A172 (cell line): ENCODE results near the gene LRRC28. TPM values are rescaled to one million over a fixed set of nuclear protein-coding genes. Genes with fewer than 3 reads are reported as not detected.
A peak's percentile ranks its signal among the peaks of the same experiment; 100 is the strongest.

Experiments used
- DNase-seq: peaks from one replicate; pipeline ENCODE4 v3.0.0-alpha.2; 2015; ENCODE audit warnings: low spot score
- total RNA-seq: library from RNA; depleted of rRNA; stranded (reverse); fragments of >200 nt; shearing (Covaris generic); gene quantifications from 2 replicates; pipeline ENCODE4 v1.2.3, GENCODE V29; 2014

LRRC28 gene
- total RNA-seq, 1 experiment from 2014 or later: 20.8 TPM

DNA sequence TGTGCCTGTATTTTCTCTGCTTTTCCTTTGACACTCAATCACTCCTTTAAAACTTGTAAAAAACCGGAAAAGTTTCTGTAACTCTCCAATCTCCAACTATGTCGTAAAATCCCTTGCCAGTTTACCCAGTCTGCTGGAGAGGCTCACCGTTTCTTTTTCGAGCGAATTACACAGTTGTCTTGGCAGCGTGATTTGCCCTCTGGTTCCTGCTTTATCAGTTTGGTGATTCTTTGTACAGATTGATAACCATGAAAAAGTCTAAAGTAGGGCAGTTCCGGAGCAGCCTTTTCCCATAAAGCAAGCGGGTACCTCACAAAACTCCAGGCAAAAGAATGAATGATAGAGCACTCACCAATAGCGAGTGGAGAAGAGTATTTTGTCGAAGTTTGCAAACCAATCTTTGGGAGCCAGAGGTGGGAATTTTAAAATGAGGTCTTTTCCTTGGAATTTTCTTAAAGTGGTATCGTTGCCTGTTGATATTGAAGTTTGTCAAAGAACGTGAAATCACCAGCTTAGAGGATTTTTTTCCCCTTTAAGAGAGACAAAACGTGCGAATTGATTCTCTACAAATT is 1.9 kb upstream of the LRRC28 start, which contains the start of gene TTC23:
Gene TTC23 (minus strand): TSS at position 312 of the 572 bp plus-strand sequence. CDS start 20,869 bp downstream, outside the sequence.
- peak; percentile 82 for DNase-seq

DNA sequence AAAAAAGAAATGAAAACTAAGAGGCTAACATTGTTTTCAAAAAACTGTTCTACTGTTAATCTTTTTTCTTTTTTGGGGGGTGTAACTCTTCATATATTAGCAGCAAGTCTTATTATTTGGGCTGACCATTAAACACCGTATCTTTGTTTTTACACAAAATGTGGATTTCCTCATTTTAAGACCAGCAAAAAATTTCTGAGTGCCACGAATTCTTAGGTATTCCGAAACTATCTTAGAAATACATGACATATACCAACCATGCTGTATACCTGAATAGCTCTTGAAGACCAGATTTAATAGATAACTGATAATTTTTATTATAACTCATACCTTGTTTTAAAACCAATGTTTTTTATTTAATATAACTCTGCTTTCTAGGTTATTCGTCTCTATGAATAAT is 1.3 kb upstream of the LRRC28 start:
- DNase-seq: no peak

DNA sequence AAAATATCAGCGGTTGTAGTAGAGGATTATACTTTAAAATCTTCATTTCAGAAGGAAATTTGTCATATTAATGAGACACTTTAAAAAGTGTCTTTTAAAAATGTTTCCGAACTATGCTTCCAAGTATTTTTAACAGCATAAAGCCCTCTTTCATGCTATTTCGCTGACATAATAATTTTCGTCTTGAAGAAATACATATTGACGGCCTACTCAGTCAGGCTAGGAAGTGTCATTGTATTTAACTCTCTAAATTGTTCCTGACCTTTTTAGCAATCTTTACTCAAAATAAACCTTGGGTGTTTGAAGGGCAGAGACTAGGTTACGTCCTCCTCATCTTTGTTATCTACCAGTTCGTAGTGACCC is 806 bp upstream of the LRRC28 start:
- DNase-seq: no peak

DNA sequence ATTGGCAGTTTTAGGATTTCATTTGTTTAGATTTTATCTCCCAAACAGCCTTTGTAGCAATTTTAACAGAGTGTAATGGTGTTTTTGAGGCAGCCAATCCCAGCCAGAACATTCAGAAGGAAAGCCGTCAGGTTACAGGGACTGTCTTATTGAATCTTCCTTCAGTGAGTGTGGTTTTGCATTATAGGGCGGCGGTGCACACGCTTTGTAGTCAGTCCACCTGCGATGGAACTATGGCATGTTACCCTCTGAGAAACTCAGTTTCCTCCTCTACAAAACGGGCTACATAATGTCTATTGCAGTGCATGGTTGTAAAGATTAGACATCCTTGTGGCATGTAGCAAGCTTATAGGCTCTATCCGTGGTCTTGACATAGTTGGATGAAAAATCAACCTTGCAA is 1.0 kb downstream of the LRRC28 start:
- no peak for DNase-seq

DNA sequence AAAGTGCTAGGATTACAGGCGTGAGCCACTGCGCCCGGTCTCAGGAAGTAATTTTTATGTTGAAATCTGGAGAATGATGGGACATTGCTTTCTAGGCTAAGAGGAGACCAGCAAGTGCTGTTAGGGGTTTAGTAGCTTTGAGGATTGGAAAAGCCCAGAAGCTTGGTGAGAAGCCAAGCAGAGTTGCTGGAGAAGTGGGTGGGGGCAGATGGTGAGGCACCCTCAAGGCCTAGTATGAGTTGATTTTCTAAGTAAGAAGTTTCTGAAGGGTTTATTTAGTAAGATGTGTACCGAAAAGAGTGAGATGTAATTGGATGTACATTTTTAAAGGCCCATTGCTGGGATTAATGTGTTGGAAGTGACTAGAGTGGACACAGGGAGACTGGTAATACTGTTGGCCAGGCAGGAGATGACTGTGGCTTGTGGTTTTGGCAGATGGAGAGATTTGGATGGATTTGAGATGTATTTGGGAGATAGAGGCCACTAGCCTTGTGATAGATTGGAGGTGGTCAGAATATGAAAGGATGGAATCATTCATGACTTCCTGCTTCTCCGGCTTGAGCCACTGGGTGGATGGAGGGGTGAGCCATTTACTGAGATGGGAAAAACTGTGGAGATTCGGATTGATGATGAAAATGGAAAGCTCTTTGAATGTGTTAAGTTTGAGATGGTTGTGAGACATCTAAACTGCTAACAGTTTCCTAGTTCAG is 2.3 kb downstream of the LRRC28 start:
- DNase-seq: peak; percentile 70

DNA sequence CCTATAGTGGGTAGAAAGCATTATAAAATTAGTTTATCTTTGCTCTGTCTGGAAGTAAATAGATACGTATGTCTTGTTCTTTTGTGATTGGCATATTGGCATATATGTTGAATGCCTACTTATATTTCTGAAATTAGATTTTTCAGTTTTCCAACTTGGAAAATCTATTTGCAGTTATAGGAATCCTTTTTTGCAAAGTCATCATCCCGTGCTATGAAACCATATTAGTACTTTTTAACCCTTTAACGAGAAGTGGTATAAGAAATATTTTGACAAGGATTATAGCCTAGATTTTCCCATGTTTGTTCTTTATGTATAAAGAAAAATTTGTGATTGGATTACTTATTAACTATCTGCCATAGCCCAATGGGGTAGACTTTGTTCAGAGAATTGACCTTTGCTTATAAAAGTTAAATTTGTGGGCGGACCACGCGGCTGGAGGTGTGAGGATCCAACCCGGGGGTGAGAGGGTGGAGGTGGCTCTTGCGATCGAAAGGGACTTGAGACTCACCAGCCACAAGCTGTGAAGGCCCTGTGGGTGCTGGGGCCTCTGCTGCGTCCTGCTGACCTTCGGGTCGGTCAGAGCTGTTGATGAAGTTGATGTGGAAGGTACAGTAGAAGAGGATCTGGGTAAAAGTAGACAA is 5.9 kb downstream of the LRRC28 start:
- no peak for DNase-seq

DNA sequence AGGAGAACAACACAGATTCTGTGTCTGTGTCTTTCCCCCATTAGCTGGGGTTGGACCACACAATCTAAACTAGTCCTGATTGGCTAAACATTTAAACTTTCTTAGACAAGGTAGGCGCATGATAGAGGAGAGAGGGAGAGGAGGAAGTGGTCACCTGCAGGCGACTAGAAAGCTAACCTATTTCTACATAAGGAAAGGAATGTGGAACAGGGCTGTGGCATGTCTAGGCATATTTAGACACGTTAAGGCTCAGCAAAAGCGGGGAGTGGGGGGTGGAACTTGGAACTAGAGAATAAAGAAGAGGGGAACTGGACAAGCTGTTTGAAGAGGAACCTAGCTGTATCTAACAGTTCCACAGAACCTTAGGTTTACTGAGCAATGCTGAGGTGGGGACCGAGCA is 12.8 kb downstream of the LRRC28 start:
- DNase-seq: no peak

DNA sequence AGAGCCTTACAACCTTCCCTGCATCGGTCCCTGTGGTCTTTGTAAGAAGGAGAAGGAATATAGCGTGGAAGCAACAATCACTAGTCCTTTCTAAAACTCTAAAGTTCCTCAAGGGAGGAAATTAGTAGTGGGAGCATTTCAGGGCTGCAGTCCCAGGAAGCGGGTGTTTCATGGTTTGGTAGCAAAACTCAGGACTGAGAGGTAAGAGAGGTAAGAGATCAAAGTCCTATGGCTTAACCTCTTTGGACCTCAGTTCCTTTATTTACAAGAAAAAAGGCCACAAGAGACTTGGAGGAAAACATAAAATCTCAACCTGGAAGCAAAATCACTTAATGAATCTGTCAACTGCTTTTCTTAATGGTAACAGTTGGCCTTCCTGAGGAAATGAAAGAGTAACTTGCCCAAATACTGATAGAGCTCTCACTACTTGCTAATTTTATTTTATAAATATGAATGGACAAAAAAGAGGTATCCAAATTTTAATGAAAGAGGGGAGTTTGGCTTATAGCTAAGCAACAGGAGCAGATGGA is 14.3 kb downstream of the LRRC28 start:
- DNase-seq: no peak

DNA sequence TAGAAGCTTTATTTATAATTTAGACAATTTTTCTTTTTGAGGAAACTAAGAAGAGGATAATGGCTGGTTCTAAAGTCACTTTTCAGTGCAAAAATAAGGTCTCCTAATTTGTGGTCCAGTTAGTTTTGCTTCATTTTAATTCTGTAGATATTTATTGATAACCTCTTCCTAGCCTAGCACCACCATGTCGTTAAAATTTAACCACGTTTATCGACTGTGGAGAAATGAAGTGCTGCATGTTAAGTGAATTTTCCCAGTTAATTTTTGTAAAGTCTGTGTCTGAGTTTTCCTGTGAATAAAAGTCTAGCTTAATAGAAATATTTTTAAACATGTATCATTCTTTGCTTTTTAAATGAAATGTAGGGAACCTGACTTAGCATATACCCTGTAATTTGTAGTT is 16.7 kb downstream of the LRRC28 start:
- DNase-seq: no peak

DNA sequence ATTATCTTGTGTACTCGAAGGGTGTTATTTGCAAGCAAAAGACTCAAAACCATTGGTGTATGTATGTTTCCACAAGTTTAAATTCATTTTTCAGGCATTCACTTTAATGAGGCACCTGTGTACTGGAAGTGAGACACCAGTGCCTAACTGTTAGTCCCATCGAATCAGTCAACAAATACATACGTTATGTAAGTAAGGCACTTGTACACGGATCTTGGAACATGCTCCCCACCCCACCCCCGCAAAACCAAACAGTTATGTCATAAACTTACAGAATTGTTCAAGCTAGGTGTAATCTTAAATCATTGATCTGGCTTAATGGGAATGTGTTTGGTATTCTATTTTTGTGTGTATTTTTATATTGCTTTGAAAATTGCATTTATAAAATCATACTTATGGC is 17.1 kb downstream of the LRRC28 start:
- no peak for DNase-seq

DNA sequence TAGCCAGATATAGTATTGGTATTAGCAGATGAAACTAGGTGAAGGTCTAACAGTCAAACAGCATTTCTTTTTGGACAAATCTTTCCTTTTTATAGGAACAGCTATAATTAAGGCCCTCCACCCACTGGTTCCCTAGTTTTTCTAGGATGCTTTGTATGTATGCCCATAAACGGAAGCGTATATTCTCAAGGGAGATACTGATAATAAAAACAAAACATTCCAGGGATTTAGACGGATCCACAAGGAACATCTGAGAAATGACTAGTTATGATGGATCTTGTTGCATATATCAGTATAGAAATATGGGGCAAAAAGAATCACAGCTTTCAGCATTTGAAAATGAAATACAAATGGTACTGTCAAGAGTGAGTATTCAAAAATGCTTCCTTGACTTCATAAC is 22.5 kb downstream of the LRRC28 start:
- DNase-seq: no peak

DNA sequence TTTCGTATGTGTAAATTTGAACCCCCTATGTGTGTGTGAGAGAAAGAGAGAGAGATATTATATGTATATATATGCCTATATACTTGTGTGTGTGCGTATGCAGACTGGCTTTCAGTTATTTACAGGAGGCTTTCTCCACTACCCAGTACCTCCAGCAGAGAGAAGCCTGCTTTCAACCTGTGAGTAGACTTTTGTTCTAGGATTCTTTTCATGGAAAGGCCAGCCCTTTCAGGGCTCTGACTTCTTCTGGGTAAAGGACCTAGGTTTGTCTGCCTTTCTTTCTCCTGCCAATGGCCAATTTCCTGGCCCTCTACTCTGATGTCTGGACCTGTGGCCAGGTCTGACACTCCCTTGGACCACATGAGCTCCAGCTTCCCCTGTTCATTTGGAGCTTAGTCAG is 23.8 kb downstream of the LRRC28 start:
- DNase-seq: no peak

DNA sequence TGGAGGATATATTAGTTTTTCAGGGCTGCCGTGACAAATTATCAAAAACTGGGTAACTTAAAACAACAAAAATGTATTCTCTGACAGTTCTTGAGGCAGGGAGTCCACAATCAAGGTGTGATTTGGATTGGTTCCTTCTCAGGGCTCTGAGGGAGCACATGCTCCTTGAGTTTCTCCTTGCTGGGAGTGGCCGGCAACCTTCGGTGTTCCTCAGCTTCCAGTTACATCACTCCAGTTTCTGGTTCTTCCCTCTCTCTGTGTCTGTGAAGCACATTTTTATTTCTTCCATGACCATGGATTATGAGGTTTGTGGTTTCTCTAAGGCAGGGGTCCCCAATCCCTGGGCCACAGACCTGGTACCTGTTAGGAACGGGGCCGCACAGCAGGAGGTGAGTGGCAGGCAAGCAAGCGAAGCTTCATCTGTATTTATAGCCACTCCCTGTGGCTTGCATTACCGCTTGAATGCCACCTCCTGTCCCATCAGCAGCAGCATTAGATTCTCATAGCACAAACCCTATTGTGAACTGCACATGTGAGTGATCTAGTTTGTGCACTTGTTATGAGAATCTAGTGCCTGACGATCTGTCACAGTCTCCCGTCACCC is 24.3 kb downstream of the LRRC28 start:
- no peak for DNase-seq

DNA sequence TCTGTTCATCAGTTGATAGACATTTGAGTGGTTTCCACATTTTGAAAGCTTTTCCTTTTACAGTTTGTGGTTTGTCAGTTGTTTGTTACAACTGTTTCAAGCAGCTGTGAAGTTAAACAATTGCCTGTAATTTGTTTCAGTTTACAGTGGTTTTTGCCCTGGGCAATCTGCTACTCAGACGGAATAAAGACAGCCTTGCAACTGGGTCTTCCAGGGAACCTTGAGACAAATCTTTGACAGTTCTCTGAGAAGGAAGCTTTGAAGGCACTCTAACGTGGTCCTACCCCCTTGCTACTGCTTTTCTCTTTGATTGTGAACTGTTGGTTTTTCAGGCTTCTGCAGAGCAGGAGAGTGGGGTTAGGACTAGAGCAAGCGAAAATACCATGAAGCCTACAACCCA is 28.0 kb downstream of the LRRC28 start:
- DNase-seq: no peak

DNA sequence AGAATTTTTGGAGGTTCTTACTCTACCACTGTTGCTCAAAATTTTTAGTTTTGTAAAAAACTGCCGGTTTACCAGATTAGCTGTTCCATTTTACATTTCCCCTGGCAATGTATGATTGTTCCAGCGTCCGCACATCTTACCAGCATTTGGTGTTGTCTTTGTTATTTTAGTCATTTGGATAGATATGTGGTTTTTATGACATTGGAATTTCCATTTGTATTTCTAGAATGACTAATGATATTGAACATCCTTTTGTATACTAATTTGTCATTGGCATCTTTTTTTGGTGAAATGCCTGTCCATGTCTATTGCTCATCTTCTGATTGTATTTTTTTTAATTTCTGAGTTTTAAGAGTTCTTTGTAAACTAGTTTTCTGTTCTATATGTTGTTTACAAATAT is 28.5 kb downstream of the LRRC28 start:
- DNase-seq: no peak

DNA sequence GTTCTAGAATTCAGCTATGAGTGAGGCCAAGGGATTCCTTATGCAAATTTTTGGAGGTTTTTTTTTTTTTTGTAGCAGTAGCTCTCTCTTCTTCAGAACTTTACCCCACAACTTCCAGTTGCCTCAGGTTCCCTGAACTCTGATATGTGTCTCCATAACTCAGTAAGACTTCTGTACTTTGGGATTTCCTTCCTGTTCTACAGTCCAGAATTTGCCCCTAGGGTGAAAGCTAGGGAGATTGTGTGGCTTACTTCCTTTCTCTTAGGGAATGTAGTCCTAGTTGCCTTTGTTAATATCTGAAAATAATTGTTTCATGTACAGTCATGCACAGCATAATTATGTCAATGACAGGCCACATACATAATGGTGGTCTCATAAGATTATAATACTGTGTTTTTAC is 30.8 kb downstream of the LRRC28 start:
- DNase-seq: no peak

DNA sequence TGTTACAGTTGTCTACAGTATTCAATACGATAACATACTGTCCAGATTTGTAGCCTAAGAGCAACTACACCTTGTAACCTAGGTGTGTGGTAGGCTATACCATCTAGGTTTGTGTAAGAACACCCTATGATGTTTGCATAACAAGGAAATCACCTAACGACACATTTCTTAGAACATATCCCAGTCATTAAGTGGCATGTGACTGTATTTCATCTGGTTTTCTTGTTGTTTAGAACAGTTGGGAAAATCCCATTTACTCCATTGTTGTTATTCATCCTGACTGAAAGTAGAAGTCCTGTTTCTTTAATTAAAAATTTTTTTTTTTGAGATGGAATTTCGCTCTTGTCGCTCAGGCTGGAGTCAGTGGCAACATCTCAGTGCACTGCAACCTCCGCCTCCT is 31.3 kb downstream of the LRRC28 start:
- DNase-seq: no peak

DNA sequence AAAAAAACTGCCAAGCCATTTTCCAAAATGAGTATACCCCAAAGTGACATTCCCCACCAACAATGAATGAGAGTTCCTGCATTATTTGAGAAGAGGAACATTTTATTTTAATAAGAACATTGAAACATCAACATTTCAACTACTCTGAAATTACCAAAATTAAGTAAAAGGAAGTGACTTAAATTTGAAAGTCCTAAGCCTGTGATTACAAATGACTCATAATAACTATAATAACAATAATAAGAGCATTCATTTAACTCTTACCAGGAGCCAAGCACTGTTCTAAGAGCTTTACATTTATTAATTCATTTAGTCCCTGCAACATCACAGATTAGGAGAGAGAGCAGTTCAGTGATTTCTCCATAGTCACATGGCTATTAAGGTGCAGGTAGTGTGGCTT is 32.4 kb downstream of the LRRC28 start:
- DNase-seq: no peak

DNA sequence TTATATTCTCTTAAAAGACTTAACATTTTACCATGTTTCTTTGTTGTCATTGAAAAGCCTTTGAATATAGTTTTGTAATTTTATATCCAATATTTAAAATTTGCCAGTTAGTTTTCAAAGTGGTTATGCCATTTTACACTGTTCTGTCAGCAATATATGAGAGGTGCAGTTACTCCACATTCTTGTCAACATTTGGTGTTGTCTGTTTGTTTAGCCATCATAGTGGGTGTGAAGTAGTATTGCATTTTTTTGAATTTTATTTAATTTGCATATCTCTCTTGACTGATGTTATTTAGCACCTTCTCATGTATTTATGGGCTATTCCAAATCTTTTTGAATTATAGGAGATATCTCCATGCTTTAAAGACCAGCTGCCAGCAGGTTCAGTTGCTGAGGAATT is 40.4 kb downstream of the LRRC28 start:
- DNase-seq: no peak

DNA sequence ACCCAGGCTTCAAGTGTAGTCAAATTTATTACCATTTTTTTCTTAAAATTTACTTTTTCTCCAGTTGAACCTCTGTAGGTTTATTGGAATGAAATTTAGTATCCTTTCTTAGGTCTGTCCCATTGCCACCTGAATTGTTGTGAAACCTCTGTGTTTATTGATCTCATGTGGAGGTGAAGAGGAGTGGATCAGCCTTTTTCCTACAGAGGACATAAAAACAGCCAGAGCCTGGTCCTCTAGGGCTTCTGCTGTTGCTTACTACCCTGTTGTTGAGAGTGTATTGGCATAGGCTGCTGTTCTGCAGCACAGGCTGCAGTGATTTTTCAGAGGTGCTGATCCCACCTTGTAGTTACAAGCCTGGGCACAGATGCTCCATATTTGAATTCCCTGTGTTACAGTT is 44.6 kb downstream of the LRRC28 start:
- DNase-seq: no peak

DNA sequence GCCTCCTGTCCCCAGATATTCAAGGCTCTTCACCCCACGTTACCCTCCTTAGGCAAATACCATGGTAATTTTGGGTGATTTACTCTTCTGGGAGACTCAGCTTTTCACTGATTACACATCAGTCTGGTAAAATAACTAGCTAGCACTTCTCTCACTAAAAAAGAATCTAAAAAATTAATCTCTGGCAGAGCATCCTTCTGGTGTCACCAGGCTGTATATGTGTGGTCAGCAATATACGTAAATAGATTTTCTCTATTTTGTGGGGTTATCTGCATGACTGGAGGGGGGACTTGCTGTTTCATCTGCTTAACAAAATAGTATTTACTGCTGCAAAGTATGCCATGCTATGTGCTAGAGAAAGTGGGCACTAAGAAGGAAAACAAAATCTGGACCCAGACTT is 45.1 kb downstream of the LRRC28 start:
- DNase-seq: no peak

DNA sequence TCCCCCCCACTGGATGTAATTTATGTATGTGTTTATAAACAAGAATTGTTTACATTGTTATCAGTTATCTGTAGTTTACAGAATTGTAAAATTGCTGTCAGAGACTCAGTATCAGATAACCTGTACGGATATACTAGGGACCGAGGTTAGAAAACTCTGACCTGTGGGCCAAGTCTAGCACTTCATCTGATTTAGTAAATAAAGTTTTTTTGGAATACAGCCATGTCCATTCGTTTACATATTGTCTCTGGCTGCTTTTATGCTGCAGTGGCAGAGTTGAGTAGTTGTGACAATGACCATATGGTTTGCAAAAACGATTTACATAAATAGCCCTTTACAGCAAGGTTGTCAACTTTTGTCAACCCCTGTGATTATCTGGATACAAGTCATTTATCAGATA is 52.6 kb downstream of the LRRC28 start:
- DNase-seq: no peak
